NB4 (cell line): ENCODE results near the gene EGFLAM.

Experiments used
- CTCF ChIP-seq: IDR thresholded peaks from one replicate; pipeline ENCODE4 v1.5.1; 2012; ENCODE audit warnings: low read depth, low read length
- MAX ChIP-seq: IDR thresholded peaks from 2 replicates; pipeline ENCODE4 v1.6.1; 2011; ENCODE audit warnings: low read depth, low read length
- MYC ChIP-seq: IDR thresholded peaks from 2 replicates; pipeline ENCODE4 v1.6.1; 2011; ENCODE audit warnings: low read depth, low read length
- POLR2A ChIP-seq: IDR thresholded peaks from 2 replicates; pipeline ENCODE4 v1.6.1; 2011; ENCODE audit warnings: mild to moderate bottlenecking; ENCODE audit not compliant: insufficient read length; ENCODE audit errors: extremely low read depth

GRCh38 chr5:38473008-38473407, 214.6 kb downstream of the EGFLAM start:
- TF ChIP-seq POLR2A = no peak
- TF ChIP-seq MYC = no peak
- no peak for TF ChIP-seq CTCF
- TF ChIP-seq MAX = no peak
